CD4-positive, alpha-beta T cell treated with Interleukin-21 for 1 hour (primary cell): ENCODE data around the gene PCED1A.
"Not testable (repeated sequence)": the region's sequence is repeated elsewhere in the genome, so short reads cannot be mapped to it uniquely, and the experiment has no call there.

Experiments used
- DNase-seq: peaks from one replicate; pipeline ENCODE4 v3.0.0-alpha.2; 2020

The PCED1A gene

DNA sequence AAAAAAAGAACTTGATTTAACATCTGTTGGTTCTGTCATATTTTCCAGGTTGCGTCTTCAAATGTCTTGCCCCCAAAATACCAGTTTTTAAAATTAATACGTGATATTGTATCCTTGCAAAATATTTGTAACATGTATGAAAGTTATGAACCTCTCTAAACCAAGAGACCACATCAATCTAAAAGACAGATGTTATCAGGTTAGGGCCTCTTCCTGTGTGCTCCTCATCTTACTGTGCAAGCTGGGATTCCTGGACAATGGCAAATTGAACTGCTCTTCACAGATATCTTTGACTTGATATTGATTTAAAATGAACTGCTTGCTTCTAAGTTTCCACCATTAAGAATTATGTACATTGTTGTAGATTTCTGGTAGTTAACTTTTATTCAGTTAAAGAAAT, 14.7 kb downstream of the PCED1A start:
- peak; percentile 13 for DNase-seq

DNA sequence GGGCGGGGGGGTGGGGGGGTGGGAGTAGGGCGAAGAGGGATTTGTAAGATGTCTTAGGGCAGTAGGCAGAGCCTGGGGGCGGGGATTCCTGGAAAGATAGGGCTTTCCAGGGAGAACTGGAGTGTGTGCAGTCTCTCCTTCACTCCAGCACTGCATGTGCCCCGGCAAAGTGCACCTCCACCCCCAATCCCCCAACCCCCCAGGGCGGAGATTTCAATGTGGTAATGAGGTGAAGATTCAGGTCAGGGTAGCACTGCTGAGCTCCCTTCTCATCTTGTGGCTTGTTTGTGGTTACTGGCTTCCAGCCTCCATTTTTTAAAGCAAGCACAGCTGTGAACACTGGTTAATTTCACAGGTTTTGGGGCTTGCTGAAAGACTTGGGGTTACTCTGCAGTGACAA, 18.4 kb downstream of the PCED1A start:
- DNase-seq = peak; percentile 65

DNA sequence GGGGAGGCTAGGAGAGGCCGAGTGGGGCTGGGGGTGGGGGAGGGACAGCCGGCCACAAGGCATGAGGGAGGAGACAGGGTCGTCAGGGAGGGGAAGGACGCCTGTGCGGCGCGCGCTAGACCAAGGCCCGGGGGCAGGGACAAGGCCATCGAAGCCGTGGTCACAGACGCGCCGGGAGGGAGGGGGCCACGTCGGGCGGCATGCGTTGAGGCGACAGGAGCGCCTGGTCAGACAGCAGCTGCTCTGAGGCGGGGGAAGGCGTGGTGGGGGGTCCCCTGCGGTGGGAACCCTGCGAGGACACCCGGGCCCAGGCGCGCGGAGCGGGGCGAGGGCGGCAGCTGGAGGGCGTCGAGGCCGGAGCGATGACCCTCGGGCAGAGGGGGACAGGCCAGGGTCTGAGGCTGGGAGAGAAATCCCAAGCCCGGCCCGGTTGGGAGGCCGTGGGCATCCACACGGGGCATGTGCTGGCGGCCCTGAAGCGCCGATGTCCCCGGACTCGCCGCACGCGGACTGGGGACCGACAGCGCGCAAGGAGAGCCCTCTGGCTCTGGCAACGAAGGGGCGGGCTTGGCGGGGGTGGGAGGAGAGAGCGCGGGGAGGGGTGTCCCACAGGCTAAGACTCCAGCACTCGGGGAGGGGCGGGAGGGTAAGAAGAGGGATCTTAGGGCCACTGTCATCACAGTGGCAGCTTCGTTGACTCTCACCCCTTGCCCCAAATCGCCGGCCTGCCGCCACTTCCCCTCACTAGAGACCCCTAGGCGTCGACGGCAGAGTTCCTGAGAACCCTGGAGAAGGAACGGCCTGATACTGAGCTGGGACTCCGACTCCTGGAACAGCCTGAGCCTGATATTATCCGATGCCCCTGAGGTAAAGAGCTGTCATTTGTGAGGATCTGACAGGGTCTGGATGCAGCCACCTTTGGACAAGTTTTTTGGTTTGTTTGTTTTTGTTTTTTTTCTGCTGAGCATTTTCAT, 19.3 kb downstream of the PCED1A start:
- no peak for DNase-seq

DNA sequence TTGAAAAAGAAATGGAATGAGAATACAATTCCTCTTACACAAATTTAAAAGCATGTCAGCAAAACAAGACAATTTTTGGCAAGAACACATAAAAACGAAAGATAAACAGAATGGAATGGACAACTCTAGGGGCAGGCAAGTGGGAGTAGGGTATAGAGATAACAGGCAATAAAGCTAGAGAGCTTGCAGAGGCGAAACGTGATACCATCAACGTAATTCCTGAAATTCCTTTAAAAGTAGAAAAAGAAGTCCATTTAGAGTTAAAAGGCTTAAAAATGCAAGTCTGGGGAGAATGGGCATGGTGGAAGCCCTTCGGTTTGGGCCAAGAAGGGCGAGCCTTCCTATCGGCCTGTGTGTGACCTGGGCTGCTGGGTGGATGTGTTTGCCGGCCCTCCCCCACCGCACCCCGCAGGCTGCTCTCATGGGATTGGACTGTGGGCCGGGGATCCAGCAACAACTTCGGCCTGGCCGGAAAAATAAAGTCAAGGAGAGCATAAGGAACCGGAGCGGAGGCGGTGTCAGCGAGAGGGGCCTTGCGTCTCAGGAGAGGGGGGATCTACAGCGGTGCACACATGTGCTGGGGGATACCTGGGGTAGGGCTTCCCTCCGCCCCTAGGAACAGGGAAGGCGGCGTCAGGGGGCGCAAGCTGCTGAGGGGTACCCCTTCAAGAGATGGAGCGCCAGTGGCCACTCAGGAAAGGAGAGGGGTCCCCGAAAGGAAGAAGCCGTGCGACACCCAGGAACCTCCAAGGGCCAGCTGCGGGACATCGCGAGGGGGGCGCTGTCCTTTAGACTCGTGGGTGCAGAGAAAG, 20.2 kb downstream of the PCED1A start:
- DNase-seq = no peak

DNA sequence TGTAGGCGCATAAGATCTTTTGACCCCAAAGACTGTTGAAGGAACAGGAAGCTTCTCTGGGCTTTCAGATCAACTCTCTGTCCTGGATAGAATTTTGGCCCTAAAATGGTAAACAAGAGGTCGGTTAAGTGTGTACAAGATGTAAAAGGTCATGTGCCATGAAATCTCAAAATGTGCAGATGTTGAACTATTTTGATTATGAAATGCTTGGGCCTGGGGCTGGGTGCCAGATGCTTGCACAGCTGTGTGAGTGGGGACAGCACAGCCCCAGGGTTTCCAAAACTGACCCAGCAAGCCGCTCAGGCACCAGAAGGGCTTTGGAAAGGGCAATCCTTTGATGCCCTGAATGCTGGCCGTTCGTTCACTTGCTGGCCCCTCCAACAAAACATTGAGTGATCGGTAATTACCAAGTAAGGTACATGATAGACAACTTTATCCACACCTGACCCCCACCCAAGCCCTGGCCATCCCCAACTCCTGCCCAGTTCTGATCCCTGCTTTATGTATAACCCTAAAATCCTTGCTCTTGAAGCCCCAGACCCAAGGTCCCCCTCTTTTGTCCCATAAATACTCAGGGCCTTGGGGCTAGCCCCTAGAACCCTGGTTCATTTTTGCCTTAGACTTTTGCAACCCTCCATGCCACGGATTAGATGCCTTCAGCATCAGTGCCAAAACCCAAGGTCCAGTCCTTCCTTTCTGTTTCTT, 22.4 kb downstream of the PCED1A start:
- no peak for DNase-seq

- DNase-seq = no peak
Observed at GRCh38 chr20:2817341-2817726, 23.1 kb downstream of the PCED1A start.

DNA sequence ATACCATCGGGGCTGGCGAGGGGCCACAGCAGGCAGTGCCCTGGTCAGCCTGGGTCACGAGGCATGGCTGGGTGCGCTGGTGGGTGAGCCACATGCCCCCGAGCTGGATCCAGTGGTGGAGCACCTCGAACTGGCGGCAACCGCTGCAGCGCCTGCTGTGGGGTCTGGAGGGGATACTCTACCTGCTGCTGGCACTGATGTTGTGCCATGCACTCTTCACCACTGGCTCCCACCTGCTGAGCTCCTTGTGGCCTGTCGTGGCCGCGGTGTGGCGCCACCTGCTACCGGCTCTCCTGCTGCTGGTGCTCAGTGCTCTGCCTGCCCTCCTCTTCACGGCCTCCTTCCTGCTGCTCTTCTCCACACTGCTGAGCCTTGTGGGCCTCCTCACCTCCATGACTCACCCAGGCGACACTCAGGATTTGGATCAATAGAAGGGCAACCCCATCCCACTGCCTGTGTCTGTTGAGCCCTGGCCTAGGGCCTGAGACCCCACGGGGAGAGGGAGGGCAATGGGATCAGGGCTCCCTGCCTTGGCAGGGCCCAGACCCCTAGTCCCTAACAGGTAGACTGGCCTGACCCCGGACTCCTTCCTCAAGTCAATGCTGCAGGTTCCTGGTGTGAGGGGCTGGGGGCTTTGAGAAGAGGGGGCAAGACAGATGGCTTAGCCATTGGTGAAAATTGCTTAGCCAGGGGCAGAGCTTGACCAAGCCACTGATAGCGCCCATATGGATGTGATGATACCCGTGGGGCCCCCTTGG, 23.7 kb downstream of the PCED1A start:
- no peak for DNase-seq

- no peak for DNase-seq
Observed at GRCh38 chr20:2816030-2816582, 24.3 kb downstream of the PCED1A start, which contains the start of gene TMEM239. Gene TMEM239 (plus strand): TSS chr20:2816364. CDS start chr20:2816555, 191 bp downstream.

GRCh38 chr20:2815242-2815900, 25.1 kb downstream of the PCED1A start:
- DNase-seq = no peak

DNA sequence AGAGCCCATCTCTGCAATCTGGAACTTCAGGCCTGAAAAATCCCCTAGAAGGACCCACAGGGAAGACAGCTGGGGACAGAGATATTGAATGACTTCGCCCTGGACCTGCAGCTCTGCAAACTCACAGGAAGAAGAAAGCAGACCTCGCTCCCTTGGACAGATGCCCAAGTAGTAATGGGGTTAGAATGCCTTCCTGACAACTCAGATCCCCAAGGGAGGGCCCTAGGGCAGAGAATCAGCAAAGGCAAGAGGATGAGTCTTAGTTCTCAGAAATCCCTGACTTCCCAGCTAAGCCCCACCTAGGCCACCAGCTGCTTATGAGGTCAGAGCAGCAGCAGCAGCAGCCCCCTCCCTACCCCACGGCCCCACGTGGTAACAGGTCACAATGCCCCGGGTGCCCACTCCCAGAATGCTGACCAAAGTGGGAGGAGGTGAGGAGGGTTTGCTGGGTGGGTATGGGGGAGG, 25.8 kb downstream of the PCED1A start, which contains the start of gene C20orf141:
TSS of gene C20orf141 (plus strand) at position 401 of the 465 bp plus-strand sequence. CDS start 198 bp downstream, outside the sequence.
- DNase-seq = no peak

- DNase-seq = no peak
Observed at GRCh38 chr20:2814076-2814475, 26.4 kb downstream of the PCED1A start.

- no peak for DNase-seq
Observed at GRCh38 chr20:2812189-2812588, 28.3 kb downstream of the PCED1A start.

- no peak for DNase-seq
Observed at GRCh38 chr20:2809690-2810089, 30.8 kb downstream of the PCED1A start.

GRCh38 chr20:2807929-2808328, 32.5 kb downstream of the PCED1A start:
- not testable (repeated sequence) for DNase-seq

GRCh38 chr20:2807019-2807418, 33.4 kb downstream of the PCED1A start:
- DNase-seq = no peak

- no peak for DNase-seq
Observed at GRCh38 chr20:2806351-2806701, 34.1 kb downstream of the PCED1A start.

DNA sequence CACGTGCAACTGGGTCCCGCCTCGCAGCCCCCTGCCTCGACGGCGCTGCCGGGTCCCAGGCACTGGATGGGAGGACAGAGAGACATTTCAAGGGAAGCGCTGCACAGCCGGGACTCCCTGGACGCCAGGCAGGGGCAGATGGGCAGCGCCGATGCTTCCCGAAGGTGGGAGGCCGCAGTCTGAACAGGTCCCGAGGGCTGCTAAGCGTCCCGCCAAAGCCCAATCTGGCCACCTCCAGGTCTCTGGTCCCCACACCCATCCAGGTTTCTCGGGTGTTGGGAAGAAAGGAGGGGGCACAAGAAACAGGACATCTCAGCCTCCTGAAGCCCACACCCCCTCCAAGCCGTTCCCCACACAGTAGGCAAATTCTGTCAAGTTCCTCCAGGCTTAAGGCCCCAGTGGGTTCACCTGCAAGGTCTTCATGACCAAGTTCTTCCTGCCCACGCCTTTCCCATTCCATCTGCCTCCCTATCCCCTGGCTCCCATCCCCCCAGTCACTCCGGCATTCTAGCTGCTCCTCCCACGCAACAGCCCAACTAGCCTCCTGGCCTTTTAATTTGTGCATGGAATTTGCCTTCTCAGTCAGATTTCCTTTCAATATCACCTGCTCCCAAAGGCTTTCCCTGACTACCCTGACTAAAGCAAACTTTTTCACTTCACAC, 34.6 kb downstream of the PCED1A start:
- no peak for DNase-seq

GRCh38 chr20:2804852-2805688, 35.4 kb downstream of the PCED1A start:
- no peak for DNase-seq

GRCh38 chr20:2804041-2804828, 36.2 kb downstream of the PCED1A start:
- no peak for DNase-seq
